Sciatic nerve (tissue), 2 donors: ENCODE data around the gene ASB9. TPM values are rescaled to one million over a fixed set of nuclear protein-coding genes. Genes with fewer than 3 reads are reported as not detected.
"Not testable (repeated sequence)": the region's sequence is repeated elsewhere in the genome, so short reads cannot be mapped to it uniquely, and the experiment has no call there.

Source experiments
- ATAC-seq: fragments of 200-7000 bp; cut with Tn5 transposase; one replicate; pipeline ENCODE4 v1.9.1; 2020; ENCODE audit warnings: mild to moderate bottlenecking, moderate library complexity
- DNase-seq: peaks from one replicate; pipeline ENCODE4 v3.0.0-alpha.2; 2020; ENCODE audit warnings: low spot score
- intact Hi-C: fragments of 100-400 bp; cut with DNase I; formaldehyde crosslinking; loops from one replicate; pipeline ENCODE4 v1.14.2; 2022
- total RNA-seq: library from RNA; stranded (reverse); fragmentation: NEBNext Ultra II Directional; extraction: Animal tissue kit (Norgen Biotek cat#: 25700); gene quantifications from one replicate; pipeline ENCODE4 v1.2.1, GENCODE V29; 2021
- donor health status: DM: no; HTN: no; CAD: no.
- donor health status: DM: no; HTN: no; CAD: no.

The ASB9 gene, protein sequence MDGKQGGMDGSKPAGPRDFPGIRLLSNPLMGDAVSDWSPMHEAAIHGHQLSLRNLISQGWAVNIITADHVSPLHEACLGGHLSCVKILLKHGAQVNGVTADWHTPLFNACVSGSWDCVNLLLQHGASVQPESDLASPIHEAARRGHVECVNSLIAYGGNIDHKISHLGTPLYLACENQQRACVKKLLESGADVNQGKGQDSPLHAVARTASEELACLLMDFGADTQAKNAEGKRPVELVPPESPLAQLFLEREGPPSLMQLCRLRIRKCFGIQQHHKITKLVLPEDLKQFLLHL
- total RNA-seq = 1.2 TPM

DNA sequence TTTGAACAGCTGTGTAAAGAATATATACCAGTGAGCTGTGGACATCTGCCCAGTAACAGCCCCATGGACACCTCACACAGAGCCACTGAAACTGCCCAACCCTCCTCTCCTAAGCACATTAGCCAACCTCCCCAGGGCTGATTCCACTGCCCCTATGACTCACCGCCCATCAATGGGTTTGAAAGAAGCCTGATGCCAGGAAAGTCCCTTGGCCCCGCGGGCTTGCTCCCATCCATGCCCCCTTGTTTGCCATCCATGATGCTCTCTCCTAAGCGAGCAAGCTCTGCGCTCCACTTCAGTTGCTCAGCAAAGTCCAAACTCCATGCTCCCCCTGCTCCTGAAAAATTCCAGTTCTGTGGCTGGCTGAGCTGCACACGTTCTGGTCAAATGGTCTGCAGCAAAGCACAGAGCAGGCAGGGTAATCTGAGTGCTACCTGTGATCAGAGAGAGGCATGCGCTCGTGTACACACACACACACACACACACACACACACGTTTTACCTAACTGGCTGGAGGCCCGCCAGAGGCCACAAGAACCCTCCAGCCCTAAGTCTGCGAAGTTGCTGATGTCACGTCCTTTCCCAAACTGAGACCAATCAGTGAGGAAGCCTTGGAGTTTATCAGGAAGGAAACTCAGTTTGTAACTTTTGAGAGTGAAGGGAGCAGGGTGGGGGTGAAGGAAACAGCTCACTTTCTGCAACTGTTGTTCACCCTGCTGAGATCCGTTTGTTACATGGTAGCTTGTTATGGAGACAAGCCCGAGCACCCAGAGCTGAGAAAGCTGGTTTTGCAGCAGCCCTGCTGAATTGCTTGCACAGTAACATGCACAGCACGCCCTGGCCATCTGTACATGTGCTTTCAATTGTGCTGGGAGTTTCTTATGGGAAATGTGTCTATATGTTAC lies at the start of gene ASB9:
Gene ASB9 (minus strand): TSS at position 466 of the 904 bp plus-strand sequence. CDS start 209 bp downstream, at position 257.
- DNase-seq (no peak), ATAC-seq (peak; percentile 64)
- intact Hi-C loops = no loop called here

DNA sequence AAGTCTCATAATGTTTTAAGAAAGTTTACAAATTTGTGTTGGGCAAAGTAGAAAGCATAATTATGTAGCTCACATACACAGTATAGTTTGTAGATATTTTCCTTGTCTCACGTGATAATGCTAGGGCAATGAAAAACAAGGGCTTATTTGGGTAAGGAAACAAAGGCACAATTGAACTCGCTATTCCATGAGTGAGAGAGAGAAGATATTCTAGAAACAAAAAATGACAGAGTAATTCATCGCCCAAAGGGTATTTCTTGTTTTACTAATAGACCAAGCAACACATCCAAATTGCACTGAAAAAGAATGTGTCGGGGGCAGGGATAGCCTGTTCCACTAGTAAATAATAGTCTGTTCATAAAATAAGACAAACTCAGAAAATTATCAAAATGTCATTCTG lies 49.2 kb upstream of the ASB9 start:
- ATAC-seq (no peak), DNase-seq (no peak)
- intact Hi-C loops = no loop called here

DNA sequence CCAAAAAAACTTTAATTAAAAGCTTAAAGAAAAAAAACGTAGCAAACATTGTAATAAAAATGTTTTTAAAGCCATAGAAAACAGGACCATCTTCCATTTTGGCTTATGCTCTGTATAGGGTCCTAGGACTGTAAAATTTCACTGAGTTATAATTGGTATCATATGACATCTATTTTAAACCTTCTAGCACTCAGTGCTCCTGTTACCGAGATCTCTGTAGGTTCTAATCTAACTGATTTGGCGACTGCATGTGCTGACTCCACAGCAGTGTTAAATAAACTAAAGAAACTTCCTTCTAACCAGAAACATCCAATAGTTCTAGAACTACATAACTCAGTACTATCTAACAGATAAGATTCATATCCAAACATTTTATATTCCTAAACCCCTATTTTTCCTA lies 45.6 kb upstream of the ASB9 start, which contains the start of gene ASB11:
Gene ASB11 (minus strand): TSS at position 132 of the 400 bp plus-strand sequence. CDS start 35 bp downstream, at position 97.
- ATAC-seq = no peak
- intact Hi-C loops = no loop called here
- DNase-seq = no peak

DNA sequence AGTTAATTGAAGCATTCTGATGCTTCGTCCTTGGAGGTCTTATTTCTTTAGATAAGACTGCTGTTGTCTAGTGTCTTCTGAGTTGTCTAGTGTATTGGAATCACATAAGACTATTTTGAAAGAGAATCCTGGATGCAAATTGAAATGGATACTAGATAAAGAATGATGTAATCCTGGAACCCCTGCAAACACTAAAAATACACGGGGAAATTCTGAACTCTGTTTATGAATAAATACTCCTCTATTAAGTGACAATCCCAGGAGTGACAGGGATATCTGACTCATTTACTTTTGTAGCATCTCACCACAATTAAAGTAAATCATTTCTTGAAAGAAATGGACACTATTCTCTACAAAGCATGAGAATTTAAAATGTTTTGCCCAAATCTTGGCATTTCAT lies 44.6 kb upstream of the ASB9 start:
- intact Hi-C loops = no loop called here
- DNase-seq (no peak), ATAC-seq (no peak)

DNA sequence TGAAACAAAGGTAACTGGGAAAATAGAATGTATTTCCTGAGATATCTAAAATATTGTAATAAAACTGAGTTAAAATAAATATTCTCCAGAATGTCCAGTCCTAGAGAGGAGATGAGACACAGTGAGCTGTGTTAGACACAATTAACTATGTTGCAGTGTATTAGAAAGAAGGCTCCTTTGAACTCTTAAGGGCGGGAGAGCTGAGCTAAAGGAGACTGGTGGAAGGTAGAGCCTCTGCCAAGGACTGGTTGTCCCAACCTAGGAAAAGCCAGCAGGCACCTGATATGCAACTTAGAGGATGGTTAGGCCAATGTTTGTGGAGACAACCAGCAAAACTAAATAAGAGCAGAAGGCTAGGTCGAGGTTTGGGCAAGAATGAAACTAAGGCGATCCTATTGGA lies 41.2 kb upstream of the ASB9 start:
- intact Hi-C loops = no loop called here
- DNase-seq = no peak
- ATAC-seq = no peak

DNA sequence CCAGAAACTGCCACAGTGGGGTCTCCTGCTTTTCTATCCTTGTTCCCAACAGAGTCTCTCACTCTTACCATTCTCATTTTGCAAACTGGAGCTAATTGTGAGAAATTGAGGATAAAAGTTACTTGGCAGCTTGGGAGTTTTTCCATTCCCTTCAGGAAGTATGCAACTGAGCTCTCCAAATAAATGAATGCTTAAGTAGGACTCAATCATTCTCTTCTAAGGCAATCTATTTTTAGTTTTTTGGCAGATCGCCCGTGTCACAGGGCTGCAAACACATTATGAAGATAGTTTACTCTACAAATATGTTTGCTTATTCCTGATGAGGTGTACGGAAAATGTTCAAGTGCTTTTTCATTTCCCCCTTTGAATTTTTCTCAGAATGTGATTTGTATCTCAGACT lies 40.2 kb upstream of the ASB9 start:
- intact Hi-C loops = no loop called here
- ATAC-seq = peak; percentile 64
- DNase-seq = no peak

DNA sequence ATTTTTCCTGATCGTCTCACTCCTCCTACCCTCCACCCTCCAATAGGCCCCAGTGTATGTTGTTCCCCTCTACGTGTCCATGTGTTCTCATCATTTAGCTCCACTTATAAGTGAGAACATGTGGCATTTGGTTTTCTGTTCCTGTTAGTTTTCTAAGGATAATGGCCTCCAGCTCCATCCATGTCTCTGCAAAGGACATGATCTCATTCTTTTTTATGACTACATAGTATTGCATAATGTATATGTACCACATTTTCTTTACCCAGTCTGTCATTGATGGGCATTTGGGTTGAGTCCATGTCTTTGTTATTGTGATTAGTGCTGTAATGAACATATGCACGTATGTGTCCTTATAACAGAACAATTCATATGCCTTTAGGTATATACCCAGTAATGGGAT lies 36.0 kb upstream of the ASB9 start:
- intact Hi-C loops, DNase-seq, ATAC-seq: not testable (repeated sequence)

DNA sequence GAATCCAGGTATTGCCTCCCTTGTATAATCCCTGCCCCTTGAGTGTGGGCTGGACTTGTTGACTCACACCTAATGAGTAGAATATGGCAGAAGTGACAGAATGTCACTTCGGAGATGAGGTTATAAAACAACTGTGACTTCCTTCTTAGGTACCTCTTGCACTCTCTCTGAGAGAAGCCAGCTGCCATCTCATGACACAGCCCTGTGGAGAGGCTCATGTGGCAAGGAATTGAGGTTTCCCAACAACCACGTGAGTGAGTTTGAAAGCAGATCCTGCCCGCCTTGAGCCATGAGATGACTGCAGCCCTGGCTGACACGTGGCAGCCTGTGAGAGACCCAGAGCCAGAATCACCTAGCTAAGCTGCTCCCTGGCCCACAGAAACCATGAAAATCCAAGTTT lies 32.0 kb upstream of the ASB9 start:
- intact Hi-C loops = no loop called here
- ATAC-seq = peak; percentile 80
- no peak for DNase-seq

DNA sequence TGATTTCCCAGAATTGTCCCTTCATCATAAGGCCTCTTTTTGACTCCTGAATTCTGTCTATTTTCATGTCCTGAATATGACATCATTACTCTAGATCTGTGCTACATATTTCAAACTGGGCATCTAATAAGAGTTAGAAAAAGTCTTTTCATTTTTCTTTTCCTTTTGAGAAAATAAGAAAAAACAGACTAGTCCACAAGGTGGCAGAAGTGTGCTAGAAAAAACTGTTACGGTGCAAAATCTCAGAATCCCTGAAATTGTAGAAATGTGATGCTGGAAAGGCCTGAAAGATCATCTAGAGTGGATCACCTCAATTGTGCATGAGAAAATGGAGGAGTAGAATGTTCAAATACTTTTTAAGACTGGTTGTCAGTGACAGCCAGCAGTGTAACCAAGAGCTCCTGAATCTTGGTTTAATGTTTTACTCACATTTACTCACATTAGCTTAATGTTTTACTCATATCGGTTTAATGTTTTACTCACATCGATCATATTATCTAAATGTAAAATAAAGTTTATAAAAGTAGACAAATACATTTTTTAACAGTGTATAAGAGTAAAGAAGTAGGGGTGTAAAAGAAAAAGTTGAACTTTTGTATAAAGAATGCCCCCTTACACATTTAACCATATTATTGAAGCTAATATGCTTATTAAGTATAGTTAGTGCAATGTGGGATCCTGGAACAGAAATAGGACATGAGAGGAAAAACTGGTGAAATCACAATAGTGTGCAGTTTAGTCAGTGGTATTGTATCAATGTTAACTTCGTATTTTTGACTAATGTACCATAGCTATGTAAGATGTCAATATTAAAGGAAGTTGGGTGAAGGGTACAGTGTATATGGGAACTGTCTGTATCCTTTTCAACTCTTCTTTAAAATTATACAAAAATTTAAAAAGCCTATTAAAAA lies 30.3 kb upstream of the ASB9 start:
- DNase-seq (no peak), ATAC-seq (no peak)
- intact Hi-C loops = no loop called here

DNA sequence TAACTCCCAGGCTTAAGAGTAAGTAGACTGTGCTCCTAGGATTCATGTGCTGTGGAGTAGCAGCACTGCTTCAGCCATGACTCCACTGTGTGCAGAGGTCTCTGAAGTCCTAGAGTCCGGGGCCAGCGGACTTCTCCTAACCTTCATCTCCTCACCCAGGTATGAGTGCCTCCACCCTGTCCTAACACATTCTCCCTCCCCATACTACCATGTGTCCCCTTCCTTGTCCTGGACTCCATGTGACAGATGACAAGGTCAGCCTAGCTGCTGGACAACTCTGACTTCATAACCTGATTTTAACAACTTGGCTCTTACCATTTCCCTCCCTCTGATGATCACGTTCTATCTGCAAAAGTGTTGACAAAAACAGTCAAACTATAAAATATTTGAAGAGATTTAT lies 28.9 kb upstream of the ASB9 start:
- intact Hi-C loops = no loop called here
- ATAC-seq = no peak
- no peak for DNase-seq

DNA sequence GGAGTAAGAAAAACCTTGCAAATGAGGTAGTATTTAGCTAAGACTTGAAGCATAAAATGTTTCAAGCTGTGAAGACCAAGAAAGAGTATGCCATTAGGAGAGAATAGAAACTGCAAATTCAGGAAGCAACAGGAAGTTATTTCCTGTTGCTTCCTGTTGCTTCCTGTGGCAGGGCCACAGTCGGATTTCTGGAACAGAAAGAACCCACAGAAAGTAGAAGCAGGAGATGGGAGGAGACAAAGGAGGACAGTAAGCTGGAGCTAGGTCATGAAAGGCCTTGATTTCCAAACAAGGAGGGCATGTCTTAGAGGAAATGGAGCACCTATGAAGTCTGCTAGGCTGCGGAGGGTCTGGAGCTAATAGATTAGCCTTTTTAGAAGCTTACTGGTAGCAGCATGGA lies 28.3 kb upstream of the ASB9 start:
- intact Hi-C loops = no loop called here
- no peak for ATAC-seq
- no peak for DNase-seq

DNA sequence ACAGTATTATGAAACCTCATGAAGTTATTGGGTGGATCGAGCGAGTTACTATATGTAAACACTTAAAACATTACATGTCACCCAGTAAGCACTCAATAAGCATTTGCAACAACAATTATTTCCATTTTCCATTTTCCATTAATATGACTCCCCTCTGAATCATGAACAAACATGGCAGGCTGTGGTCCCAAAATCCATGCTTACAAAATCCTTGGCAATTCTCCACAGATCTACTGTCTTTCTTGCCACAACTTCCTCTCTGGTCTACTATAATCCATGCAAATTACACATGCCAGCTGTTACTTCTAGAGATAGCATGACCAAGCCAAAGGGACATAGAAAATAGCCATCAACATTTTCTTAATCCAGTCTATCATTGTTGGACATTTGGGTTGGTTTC lies 23.6 kb upstream of the ASB9 start:
- no peak for ATAC-seq
- no peak for DNase-seq
- intact Hi-C loops = no loop called here

DNA sequence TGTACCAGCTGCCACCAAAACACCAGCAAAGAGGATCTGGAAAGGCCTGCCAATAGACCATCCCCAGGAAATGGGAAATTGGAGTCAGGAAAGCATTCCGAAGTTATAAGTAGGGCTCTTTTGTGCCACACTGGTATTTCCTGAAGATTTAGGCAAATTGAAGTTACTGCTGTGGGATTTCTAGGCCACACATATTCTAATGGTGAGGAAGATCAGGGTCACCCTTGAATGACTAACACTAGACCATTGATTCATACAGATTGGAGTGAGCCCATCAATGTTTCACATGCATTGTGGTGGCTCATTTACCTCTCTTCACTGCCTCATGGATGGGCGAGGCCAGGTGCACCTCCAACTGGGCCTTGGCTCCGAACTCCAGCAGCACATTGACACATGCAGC lies 23.0 kb upstream of the ASB9 start:
- intact Hi-C loops = no loop called here
- DNase-seq (no peak), ATAC-seq (no peak)

DNA sequence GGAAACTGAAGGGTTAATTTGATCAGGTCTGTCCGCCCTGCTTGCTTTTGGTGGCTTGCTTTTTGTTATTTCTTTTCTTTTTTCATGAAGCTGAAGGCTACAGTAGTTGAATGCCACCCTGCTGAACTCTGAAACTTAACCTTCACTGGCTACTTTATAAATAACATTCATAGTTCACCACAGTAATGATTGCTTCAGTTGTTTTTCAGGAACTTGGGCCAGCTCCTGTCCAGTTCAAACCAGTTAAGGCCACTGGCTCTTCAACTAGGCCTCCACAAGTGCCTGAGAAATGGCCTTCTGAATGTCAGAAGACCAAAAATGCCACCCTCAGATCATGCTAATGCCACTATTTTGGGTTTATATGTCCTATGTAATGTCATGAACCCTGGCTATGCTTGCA lies 7.7 kb upstream of the ASB9 start:
- DNase-seq = no peak
- intact Hi-C loops = no loop called here
- ATAC-seq = no peak

DNA sequence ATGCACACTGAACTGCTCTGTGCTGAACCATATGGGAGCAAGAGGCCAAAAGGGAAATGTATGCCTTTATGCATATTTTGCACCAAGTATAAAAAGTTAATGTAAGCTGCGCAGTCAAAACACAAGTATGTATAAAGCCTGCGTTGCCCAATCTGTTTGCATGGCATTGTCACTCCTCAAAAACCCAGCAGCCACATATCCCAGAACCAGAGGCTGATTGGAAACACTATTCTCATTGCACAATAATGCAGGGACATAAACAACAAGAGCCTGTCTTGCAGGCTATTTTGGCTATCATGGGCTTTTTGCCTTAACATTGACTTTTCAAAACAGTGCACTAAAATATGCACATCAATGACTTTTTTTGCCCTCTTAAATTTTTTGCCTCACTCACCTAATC lies 5.1 kb upstream of the ASB9 start:
- intact Hi-C loops = no loop called here
- ATAC-seq (no peak), DNase-seq (no peak)

DNA sequence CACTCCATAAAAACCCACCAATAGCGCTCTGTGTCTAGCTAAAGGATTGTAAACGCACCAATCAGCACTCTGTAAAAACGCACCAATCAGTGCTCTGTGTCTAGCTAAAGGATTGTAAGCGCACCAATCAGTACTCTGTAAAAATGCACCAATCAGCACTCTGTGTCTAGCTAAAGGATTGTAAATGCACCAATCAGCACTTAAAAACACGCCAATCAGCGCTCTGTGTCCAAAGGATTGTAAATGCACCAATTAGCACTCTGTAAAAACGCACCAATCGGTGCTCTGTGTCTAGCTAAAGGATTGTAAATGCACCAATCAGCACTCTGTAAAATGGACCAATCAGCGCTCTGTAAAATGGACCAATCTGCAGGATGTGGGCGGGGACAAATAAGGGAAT lies 3.4 kb upstream of the ASB9 start:
- DNase-seq, ATAC-seq, intact Hi-C loops: not testable (repeated sequence)

DNA sequence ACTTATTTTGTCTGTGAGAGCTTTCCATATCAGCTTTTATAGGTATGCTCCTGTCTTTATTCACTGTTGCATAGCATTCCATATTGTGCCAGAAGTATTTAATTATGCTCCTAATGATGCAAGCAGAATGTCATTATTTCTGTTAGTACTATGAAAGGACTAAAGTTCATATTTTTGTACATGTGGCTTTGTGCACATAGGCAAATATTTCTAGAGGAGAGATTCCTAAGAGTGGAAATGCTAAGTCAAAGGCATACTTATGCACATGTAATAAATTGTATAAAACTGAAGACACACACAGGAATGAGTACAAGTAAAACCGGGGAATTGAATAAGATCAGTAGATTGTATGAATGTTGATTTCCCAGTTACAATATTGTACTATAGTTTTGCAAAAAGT lies 1.9 kb upstream of the ASB9 start:
- no peak for DNase-seq
- ATAC-seq = no peak
- intact Hi-C loops = no loop called here

DNA sequence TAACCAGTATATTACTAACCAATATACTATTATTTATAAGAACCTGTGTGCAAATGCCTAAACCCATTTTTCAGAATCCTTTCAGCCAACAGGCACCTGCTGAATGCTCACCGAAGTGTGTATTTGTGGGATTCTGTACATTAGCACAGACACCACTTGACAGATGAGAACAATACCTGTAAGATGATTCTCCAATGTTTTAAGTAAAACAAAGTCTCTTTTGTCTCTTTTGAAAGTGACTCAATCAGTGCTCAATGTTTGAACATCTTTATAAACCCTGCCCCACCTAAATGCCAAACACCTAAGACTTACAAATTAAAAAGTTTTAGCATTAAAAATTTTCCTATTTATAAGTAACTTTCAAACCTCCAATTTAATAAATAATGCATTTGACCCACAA lies 763 bp downstream of the ASB9 start:
- ATAC-seq (no peak), DNase-seq (no peak)
- intact Hi-C loops = no loop called here

DNA sequence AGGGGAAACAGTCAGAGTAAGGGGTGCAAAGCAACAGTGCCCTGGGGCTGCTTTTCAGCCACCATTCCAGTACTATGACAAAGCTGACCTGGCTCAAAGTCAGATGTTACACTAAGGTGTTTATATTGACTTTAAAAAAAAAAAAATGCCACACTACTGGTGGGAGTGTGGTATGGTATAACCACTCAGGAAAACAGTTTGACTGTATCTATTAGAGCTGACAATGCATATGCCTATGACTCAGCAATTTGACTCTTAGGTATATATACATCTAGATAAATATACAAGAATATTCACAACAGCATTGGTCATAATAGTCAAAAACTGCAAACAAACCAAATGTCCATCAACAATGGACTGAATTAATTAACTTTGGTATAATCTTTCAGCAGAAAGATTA lies 15.0 kb downstream of the ASB9 start:
- ATAC-seq (no peak), DNase-seq (no peak)
- intact Hi-C loops = no loop called here
